Kidney capillary endothelial cell (primary cell): ENCODE measurements around the gene FERMT3.
"Not testable (repeated sequence)": the region's sequence is repeated elsewhere in the genome, so short reads cannot be mapped to it uniquely, and the experiment has no call there.

ENCODE experiments used
- DNase-seq: peaks from one replicate; pipeline ENCODE4 v3.0.0-alpha.2; 2018; ENCODE audit warnings: low spot score

The FERMT3 gene

DNA sequence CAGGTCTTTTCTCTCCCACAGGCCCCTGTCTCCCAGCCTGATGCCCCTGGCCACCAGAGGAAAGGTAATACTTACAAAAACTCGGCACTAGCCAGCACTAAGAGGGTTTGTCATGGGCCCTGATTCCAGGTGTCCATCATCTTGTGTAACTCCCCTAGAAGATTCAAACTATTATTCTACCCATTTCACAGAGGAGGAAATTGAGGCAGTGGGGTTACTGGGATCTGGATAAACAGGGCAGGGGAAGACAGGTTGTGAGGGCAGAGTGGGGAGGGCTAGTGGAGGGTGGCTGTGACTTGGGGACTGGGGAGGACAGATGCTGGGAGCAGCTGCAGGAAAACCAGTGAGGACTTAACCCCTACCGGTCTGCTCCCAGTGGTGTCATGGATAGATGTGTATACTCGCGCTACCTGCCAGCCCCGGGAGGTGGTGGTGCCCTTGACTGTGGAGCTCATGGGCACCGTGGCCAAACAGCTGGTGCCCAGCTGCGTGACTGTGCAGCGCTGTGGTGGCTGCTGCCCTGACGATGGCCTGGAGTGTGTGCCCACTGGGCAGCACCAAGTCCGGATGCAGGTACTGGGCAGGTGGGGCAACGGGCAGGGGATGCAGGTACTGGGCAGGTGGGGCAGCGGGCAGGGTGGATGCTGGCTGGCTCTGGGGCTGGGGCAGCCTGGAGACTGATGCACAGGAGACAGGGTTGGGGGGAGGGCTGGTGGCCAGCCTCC lies 29.1 kb downstream of the FERMT3 start:
- DNase-seq = no peak

DNA sequence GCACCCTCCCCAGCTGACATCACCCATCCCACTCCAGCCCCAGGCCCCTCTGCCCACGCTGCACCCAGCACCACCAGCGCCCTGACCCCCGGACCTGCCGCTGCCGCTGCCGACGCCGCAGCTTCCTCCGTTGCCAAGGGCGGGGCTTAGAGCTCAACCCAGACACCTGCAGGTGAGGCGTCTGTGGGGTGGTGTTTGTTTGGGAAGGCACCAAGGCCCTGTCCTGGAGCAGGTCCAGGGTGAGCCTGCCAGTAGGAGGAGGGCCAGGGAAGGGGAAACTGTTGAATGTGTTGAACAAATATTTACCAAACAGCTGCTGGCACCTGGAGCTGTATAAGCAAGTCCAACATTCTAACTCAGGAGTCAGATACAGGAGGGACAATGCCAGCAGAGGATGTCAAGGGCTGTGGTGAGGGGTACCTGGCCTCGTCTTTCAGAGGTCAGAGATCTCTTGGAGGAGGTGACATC lies 31.0 kb downstream of the FERMT3 start:
- no peak for DNase-seq

DNA sequence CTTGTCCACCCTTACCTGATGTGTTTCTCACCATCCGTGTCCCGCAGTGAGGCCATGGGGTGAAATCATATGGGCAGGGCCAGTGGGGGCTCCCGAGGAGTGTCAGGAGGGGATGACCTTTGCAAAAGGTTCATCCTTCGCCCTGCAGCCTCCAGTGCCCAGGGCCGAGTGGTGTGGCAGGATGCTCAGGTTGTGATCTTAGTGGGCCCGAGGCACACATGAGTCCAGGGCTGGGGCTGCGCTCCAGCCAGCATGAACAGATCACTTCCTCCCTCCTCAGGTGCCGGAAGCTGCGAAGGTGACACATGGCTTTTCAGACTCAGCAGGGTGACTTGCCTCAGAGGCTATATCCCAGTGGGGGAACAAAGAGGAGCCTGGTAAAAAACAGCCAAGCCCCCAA lies 31.6 kb downstream of the FERMT3 start:
- no peak for DNase-seq

- no peak for DNase-seq
Observed at GRCh38 chr11:64238999-64239398, 32.5 kb downstream of the FERMT3 start.

DNA sequence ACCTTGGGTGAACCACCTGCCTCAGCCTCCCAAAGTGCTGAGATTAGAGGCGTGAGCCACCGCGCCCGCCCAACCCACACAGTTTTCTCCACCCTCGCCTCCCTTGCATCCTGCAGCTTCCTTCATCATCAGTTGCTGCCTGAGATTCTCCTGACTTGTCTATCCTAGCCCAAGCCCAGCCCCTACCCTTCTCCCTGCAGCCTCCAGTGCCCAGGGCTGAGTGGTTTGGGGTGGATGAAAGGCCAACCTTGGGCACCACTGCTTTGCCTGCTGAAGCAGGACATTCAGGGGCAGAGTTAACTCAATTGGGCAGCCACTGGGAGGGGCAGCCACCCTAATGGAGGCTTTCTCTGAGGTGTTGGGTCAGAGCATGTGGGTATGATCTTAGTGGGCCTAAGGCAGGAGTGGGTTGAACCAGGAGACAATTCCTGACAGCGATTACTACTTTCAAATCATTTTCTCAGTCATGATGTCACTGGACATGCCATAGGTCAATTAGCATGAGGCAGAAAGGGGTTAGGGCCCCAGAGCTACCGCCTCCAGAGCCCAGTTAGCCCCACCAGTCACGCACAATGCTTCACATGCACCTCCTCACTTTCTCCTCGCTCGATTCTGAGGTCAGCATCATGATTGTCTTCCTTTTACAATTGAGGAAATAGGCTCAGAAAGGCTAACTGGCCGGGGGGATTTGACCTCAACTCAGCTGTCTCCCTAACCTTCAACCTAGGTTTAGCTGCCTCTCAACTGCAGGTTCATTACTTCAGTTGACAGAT lies 33.3 kb downstream of the FERMT3 start:
- DNase-seq = no peak

DNA sequence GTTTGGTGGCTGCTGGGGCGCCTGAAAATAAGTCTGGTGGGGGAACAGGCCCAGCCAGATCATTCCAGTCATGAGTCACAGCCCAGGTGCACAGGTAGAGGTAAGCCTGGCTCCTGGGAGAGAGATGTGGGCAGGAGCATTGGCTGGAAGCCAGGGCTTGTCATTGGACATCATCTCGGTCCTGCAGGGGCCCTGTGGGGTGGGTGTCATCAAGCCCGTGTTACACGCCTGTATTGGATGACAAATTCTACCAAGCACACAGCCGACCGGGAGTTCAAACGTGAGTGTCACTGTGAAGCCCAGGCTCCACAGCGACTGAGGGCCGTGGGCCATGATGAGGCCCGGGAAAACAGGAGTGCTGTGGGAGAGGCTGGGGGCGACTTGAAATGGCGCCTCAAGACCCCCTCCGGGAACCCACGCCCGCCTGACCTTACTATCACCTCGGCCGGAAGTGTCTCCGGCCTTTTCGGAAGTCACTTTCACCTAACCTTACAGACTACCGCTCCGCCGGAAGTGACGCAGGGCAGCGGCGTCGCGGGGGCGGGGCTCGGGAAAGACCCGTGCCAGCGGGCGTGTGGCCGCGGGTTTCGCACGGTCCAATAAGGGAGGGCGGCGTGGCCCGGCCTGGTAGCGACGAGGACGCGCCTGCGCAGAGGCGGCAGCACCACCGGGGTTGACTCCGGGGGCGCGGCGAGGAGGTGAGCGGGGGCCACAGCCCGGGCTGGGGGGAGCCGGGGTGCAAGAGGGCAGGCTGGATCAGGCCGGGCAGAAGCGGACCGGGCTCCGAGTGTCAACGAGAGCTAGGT lies 34.1 kb downstream of the FERMT3 start, which contains the start of gene FKBP2:
Gene FKBP2 (plus strand): TSS at position 661 of the 806 bp plus-strand sequence. CDS start 1,293 bp downstream, outside the sequence.
- peak; percentile 95 for DNase-seq

DNA sequence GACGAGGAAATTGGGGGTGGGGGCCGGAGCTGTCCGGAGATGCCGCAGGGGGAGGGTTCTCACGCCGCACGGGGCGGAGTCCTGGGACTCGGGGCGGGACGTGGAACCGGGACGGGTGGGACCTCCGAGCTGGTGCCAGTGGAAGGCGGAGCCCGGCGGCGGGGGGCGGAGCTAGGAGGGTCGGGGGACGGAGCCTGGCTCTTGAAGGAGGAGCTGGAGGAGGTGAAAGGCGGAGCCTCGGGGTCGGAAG lies 34.6 kb downstream of the FERMT3 start:
- DNase-seq = peak; percentile 99

DNA sequence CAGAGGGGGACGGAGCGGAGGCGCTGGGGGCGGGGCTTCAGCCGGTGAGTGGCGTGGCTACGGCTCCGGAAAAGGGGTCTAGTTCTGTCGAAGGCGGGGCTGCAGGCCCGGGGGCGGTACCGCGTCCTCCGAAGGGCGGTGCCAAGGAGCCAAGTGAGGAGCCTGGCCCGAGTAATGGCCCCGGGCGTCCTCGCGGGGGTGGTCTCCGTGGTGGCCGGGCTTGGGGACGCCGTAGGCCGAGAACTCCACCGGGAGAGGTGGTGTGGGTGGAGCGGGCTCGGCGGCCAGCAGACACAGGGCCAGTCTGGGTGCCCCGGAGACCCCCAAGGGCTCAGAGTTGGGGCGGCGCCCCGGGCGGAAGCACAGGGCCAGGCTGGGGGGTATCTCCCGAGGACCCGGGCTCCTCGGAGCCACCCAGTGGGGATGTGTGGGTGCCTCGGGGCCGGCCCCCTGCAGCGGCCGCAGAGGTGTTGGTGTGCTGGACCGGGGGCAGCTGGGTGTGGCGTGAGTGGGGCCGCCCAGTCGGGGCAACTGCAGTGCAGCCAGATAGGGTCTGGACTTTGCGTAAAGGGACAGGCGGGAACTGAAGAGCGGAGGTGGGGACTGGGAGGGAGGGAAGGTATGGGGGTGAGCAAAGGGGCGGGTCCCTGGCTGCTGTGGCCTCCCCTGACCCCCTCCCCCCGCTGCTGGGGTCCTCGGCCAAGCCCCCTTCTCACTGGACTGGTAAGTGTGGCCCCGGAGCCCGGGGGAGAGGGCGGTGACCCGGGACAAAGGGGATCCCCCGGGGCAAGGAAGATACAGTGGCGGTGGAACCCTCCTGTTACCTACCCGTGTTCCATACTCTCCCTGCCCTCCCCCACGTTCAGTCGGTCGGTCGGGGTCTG lies 35.2 kb downstream of the FERMT3 start:
- no peak for DNase-seq

- no peak for DNase-seq
Observed at GRCh38 chr11:64243236-64243854, 36.8 kb downstream of the FERMT3 start.

DNA sequence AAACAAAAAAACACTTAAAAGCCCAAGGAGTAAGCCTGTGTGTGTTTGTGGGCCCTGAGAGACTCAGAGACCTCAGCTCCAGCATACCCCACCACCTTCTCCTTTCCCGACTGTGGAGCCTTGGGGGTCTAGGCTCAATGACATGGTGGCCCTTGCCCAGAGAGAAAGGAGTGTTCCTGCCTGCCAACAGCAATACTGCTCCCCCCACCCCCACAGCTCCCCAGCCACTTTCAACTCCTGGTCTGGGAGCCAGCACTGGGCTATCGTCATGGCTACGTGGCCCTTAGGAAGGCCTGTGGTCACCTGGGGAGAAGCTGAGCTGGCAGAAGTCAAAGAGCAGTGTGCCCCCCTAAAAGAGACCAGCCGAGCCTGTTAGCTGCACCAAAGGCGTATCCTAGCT lies 37.6 kb downstream of the FERMT3 start:
- no peak for DNase-seq

DNA sequence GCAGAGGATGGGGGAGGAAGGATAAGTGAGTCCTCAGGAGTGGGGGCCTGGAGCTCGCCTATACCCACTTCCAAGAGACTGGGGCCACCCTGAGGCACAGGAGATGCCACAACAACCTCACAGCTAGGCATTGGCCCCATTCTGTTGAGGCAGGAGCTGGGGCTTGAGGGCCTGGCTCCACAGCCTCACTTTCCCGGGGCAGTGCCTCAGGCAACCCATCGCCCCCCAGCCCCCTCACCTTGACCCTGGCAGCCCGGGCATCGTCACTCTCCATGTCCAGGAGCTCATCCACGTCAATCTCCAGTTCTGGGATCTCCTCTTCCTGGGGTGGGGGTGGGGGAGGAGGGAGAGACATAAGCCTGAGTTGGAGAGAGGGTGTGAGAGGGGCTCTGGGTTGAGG lies 38.4 kb downstream of the FERMT3 start:
- no peak for DNase-seq

- no peak for DNase-seq
Observed at GRCh38 chr11:64245401-64245796, 38.9 kb downstream of the FERMT3 start.

- peak; percentile 84 for DNase-seq
Observed at GRCh38 chr11:64245797-64246620, 39.5 kb downstream of the FERMT3 start.

- not testable (repeated sequence) for DNase-seq
Observed at GRCh38 chr11:64246621-64246870, 40.0 kb downstream of the FERMT3 start.

- DNase-seq = peak; percentile 51
Observed at GRCh38 chr11:64246871-64247728, 40.6 kb downstream of the FERMT3 start, which contains the start of gene PPP1R14B. PPP1R14B (minus strand) TSS chr11:64246943; CDS start chr11:64246673, 270 bp downstream.

DNA sequence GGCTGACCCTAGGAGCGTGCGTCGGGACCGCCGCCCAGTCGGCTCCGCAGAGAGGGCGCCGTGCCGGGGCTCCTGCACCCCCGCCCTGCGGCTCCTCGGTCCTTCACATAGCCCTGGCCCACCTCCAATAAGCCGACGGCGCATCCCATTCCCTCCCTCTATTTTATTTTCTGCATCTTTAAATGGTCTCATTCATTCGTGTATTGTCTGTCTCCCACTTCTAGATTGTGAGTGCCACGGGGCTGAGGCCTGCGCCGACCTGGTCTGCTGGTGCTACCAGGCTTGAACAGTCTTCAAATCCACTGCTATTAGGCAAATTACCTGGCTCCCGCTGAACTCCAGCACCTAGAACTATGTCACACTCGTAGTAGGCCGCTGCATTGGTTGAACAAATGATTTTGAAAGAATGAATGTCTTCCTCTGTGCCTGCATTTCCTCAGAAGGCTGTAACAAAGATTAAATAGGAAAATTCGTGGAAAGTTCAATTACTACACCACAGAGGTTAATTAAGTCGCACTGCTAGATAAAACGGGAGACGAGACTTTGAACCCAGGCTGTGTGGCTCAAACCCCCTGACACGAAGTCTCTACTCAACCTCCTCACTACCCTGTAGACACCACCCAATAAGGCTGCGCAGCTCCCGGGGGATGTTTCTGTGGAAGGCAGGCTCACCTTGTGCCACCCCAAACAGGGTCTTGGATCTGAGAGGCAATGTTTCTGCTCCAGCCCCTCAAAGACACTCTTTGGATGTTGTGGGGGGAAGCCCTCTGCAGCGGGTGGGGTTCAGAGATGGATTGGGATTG lies 41.4 kb downstream of the FERMT3 start:
- no peak for DNase-seq

DNA sequence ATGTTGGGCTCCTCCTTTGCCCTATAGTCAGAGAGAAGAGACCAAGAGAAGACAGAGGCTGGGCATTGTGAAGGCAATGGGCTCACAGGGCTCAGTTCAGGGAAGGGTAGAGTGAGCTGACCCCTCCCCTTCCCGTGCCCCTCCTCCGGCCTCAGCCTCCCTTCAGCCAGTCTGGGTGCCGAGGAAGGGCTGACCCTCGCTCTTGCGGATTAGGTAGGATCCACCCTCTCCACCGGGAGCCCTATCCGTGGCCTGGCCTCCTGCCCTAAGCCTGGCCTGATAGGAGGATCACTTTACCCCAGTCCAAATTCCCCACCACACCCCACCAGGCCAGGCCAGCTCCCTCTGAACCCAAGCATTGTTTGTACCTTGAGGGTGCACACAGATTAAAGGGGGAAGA lies 42.1 kb downstream of the FERMT3 start:
- no peak for DNase-seq

DNA sequence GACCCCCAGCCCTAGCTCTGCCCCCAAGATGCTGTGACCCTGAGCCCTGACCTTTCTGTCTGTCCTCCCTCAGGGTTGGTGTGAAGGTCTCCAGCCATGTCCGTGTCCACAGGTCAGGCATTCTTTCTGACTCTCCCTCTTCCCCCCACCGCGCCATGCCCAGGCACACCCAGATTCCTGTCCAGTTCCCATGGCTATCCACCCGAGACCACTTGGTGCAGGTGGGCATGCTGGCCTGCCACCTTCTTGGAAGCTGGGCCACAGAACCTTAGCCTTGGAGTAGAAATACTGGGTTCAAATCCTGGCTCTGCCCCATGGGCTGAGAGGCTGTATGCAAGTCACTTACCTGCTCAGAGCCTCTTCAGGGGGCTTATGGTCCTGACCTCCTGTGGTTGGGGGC lies 42.5 kb downstream of the FERMT3 start:
- no peak for DNase-seq
